Skeletal muscle satellite cell (primary cell): ENCODE measurements around the gene TGIF1.
"Not testable (repeated sequence)": the region's sequence is repeated elsewhere in the genome, so short reads cannot be mapped to it uniquely, and the experiment has no call there.

ENCODE experiments used
- H3K27me3 ChIP-seq: 2 replicates; pipeline ENCODE4 v1.7.0; 2013; ENCODE audit warnings: low read length; ENCODE audit not compliant: control insufficient read depth, insufficient read depth
- H3K36me3 ChIP-seq: 2 replicates; pipeline ENCODE4 v1.7.0; 2013; ENCODE audit warnings: mild to moderate bottlenecking, control low read depth, low read length; ENCODE audit not compliant: insufficient read depth
- H3K4me1 ChIP-seq: 2 replicates; pipeline ENCODE4 v1.7.0; 2013; ENCODE audit warnings: low read length; ENCODE audit not compliant: control insufficient read depth, insufficient read depth
- H3K4me2 ChIP-seq: 2 replicates; pipeline ENCODE4 v1.7.0; 2013; ENCODE audit warnings: mild to moderate bottlenecking, low read length
- H3K4me3 ChIP-seq: 2 replicates; pipeline ENCODE4 v1.7.0; 2013; ENCODE audit warnings: low read length
- H3K9ac ChIP-seq: 2 replicates; pipeline ENCODE4 v1.7.0; 2013; ENCODE audit warnings: mild to moderate bottlenecking, low read depth, low read length, moderate library complexity
- H3K9me3 ChIP-seq: replicated peaks from 2 replicates; pipeline ENCODE4 v1.7.0; 2013; ENCODE audit warnings: mild to moderate bottlenecking, control low read depth, low read length

The TGIF1 gene

GRCh38 chr18:3412528-3412927 lies 37.4 kb upstream of the TGIF1 start:
- H3K4me2 ChIP-seq, H3K4me1 ChIP-seq, H3K27me3 ChIP-seq, H3K4me3 ChIP-seq, H3K9ac ChIP-seq, H3K36me3 ChIP-seq, H3K9me3 ChIP-seq: not testable (repeated sequence)

DNA sequence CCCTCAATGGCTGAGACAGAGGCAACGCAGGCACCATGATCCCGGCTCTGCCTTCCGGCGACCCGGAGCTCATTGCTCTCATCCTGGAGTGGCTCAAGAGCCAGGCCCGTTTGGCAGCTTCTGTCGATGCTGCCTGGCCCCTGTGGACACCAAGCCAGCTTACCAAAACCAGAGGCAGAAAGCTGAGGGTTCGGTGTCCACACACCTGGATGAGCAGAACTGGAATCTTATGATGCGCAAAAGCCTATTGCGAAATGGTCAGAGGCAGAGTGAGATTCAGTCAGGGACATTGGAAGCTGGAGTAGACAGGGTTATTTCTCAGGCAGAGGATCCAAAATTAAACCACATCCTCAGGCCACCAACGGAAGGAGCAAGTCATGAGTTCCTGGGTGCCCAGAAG lies 34.9 kb upstream of the TGIF1 start:
- Histone ChIP-seq H3K4me3 (no peak overlapping the region), H3K27me3 (no peaks in the 10 kb centered on the region), H3K36me3 (no peaks in the 10 kb centered on the region), H3K9ac (no peak overlapping the region), H3K4me1 (no peaks in the 10 kb centered on the region), H3K9me3 (no peaks in the 10 kb centered on the region), H3K4me2 (no peak overlapping the region)

DNA sequence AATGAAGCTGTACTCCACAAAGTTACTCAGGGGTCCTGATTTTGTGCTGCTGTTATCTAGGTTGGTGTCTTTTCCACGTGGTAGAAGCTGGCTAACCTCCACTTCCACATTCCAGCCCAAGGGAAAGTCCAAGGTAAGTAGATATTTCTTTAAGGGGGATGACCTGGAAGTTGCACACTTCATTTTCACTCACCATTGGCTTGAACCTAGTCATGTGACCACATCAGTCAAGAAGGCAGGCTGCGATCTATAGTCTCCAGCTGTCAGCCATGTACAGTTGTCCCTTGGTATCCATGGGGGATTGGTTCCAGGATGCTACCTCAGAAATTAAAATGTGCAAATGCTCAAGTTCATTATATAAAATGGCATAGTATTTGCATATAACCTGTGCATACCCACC lies 31.9 kb upstream of the TGIF1 start:
- no peak overlapping the region for H3K4me2 ChIP-seq
- H3K9me3 ChIP-seq: no peaks in the 10 kb centered on the region
- H3K4me1 ChIP-seq: no peaks in the 10 kb centered on the region
- no peak overlapping the region for H3K9ac ChIP-seq
- no peak overlapping the region for H3K4me3 ChIP-seq
- no peaks in the 10 kb centered on the region for H3K36me3 ChIP-seq
- H3K27me3 ChIP-seq: no peaks in the 10 kb centered on the region

- Histone ChIP-seq H3K4me3 (no peak overlapping the region), H3K36me3 (no peaks in the 10 kb centered on the region), H3K4me2 (no peak overlapping the region), H3K9me3 (no peaks in the 10 kb centered on the region), H3K27me3 (no peaks in the 10 kb centered on the region), H3K4me1 (no peaks in the 10 kb centered on the region), H3K9ac (no peak overlapping the region)
Measured at GRCh38 chr18:3420919-3421279, 29.1 kb upstream of the TGIF1 start.

GRCh38 chr18:3422905-3423304 lies 27.1 kb upstream of the TGIF1 start:
- H3K4me1 ChIP-seq: no peaks in the 10 kb centered on the region
- no peak overlapping the region for H3K9ac ChIP-seq

DNA sequence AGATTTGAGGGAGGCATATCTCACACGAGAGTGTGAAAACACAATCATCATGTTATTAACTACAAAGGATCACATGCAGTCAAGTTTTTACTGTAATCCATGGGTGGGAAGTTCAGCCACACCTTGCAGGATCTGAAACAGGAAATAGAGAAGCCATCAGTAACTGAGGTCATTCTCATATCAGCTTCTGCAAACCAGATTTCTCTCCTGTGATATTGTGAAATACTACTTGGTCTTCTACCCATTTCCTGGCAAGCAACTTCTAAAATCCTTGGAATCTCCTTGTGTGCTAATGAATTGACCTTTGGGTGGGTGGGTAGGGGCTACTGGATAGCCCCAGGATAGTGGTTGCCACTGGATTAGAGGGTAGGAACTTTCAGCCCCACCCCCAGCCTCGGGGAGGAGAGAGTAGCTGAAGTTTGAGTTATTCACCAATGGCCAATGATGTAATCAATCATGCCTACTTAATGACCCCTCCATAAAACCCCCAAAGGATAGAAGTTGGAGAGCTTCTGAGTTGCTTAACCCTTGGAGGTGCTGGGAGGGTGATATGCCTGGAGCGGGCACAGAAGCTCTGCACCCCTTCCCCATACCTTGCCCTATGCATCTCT lies 25.6 kb upstream of the TGIF1 start:
- Histone ChIP-seq H3K36me3 (no peaks in the 10 kb centered on the region), H3K4me2 (no peak overlapping the region), H3K9ac (no peak overlapping the region), H3K27me3 (no peaks in the 10 kb centered on the region), H3K9me3 (no peaks in the 10 kb centered on the region), H3K4me3 (no peak overlapping the region), H3K4me1 (no peaks in the 10 kb centered on the region)

More at GRCh38 chr18:3422905-3423304, 27.1 kb upstream of the TGIF1 start:
- Histone ChIP-seq H3K4me3 (no peak overlapping the region), H3K4me2 (no peak overlapping the region), H3K36me3 (no peaks in the 10 kb centered on the region), H3K9me3 (no peaks in the 10 kb centered on the region), H3K27me3 (no peaks in the 10 kb centered on the region)

DNA sequence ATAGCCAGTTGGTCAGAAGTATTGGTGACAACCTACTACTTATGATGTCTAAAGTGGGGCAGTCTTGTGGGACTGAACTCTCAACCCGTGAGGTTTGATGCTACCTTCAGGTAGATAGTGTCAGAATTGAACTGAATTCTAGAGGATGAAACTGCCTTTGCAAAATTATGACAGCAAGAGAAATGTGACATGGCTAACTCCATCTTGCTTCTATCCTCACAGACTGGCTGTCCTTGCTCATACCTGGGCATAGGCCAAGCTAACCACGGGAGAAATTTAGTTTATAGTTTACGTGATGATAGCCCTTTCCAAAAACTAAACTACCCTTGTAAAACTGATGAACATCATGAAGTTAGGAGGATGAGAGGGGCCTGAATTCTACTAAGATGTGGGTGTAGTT lies 24.9 kb upstream of the TGIF1 start:
- H3K27me3 ChIP-seq: no peaks in the 10 kb centered on the region
- H3K9me3 ChIP-seq: no peaks in the 10 kb centered on the region
- no peak overlapping the region for H3K9ac ChIP-seq
- no peaks in the 10 kb centered on the region for H3K36me3 ChIP-seq
- H3K4me2 ChIP-seq: no peak overlapping the region
- H3K4me1 ChIP-seq: no peaks in the 10 kb centered on the region
- H3K4me3 ChIP-seq: no peak overlapping the region

DNA sequence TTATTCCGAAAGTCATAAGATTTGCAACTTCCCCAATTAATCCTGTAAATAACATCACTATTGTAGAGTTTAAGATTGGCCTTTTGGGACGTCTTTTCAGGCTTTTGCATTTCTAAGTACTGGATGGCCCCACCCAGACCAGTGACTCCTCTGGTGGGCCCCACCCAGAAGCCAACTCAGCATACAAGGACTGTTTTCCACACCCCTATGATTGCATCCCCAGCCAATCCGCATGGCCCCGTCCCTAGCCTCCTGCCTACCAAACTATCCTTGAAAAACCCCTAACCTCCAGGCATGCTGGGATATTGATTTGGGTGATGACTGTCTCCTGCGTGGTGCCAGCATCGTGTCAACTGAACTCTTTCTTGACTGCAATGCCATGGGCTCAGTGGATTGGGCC lies 24.5 kb upstream of the TGIF1 start:
- no peak overlapping the region for H3K4me2 ChIP-seq

GRCh38 chr18:3426074-3426473 lies 23.9 kb upstream of the TGIF1 start:
- Histone ChIP-seq H3K4me3 (no peak overlapping the region), H3K36me3 (no peaks in the 10 kb centered on the region), H3K27me3 (no peaks in the 10 kb centered on the region), H3K4me1 (no peaks in the 10 kb centered on the region), H3K9me3 (no peaks in the 10 kb centered on the region), H3K9ac (no peak overlapping the region), H3K4me2 (no peak overlapping the region)

More for the DNA sequence above, 24.5 kb upstream of the TGIF1 start:
- Histone ChIP-seq H3K27me3 (no peaks in the 10 kb centered on the region), H3K9me3 (no peaks in the 10 kb centered on the region), H3K36me3 (no peaks in the 10 kb centered on the region), H3K4me3 (no peak overlapping the region), H3K9ac (no peak overlapping the region), H3K4me1 (no peaks in the 10 kb centered on the region)

DNA sequence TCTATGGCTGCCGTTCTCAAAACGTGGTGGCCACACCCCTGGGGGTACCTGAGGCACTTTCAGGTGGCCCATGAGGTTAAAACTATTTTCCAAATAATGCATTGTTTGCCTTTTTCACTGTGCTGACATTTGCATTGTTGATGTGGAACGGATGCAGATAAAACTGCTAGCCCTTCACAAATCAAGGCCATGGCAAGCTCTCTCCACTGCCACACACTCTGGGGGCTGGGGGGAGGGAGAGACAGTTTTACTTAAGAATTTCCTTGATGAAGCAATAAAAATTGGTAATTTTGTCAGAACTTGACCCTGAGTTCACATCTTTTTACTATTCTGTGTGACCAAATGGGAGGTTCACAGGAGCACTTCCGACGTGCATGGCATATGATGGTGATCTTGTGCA lies 22.0 kb upstream of the TGIF1 start:
- no peak overlapping the region for H3K4me3 ChIP-seq
- H3K9ac ChIP-seq: no peak overlapping the region
- H3K27me3 ChIP-seq: no peaks in the 10 kb centered on the region
- H3K4me2 ChIP-seq: no peak overlapping the region
- no peaks in the 10 kb centered on the region for H3K4me1 ChIP-seq
- H3K9me3 ChIP-seq: no peaks in the 10 kb centered on the region
- H3K36me3 ChIP-seq: no peaks in the 10 kb centered on the region

- Histone ChIP-seq H3K9ac (no peak overlapping the region), H3K27me3 (no peaks in the 10 kb centered on the region), H3K4me3 (no peak overlapping the region), H3K4me1 (no peaks in the 10 kb centered on the region), H3K36me3 (no peaks in the 10 kb centered on the region), H3K4me2 (no peak overlapping the region), H3K9me3 (no peaks in the 10 kb centered on the region)
Measured at GRCh38 chr18:3429121-3429520, 20.9 kb upstream of the TGIF1 start.

GRCh38 chr18:3434685-3435084 lies 15.3 kb upstream of the TGIF1 start:
- no peak overlapping the region for H3K9ac ChIP-seq
- H3K27me3 ChIP-seq: no peaks in the 10 kb centered on the region
- H3K4me1 ChIP-seq: no peaks in the 10 kb centered on the region
- no peaks in the 10 kb centered on the region for H3K9me3 ChIP-seq
- H3K4me2 ChIP-seq: no peak overlapping the region
- H3K36me3 ChIP-seq: no peaks in the 10 kb centered on the region
- no peak overlapping the region for H3K4me3 ChIP-seq
